Right ventricle myocardium superior (tissue), 1 donor: ENCODE measurements around the gene OR2L2. TPM values are rescaled to one million over a fixed set of nuclear protein-coding genes. Genes with fewer than 3 reads are reported as not detected.
"Not testable (repeated sequence)": the region's sequence is repeated elsewhere in the genome, so short reads cannot be mapped to it uniquely, and the experiment has no call there.

Experiments used
- ATAC-seq: fragments of 200-7000 bp; cut with Tn5 transposase; one replicate; pipeline ENCODE4 v1.9.1; 2020; ENCODE audit warnings: mild to moderate bottlenecking; ENCODE audit not compliant: poor library complexity
- DNase-seq: peaks from one replicate; pipeline ENCODE4 v3.0.0-alpha.2; 2020
- intact Hi-C: fragments of 100-400 bp; cut with DNase I; formaldehyde crosslinking; loops from one replicate; pipeline ENCODE4 v1.11.2; 2022
- long read RNA-seq: library from polyadenylated mRNA; unstranded; transcript quantifications from one replicate; pipeline ENCODE4 v2.0.0, GENCODE V29; 2021
- total RNA-seq: library from RNA; stranded (reverse); fragmentation: NEBNext Ultra II Directional; extraction: Animal tissue kit (Norgen Biotek cat#: 25700); gene quantifications from one replicate; pipeline ENCODE4 v1.2.1, GENCODE V29; 2021
- donor health status: DM: no; HTN: yes; CAD: no; lungs with severe emphysema.

The OR2L2 gene, protein sequence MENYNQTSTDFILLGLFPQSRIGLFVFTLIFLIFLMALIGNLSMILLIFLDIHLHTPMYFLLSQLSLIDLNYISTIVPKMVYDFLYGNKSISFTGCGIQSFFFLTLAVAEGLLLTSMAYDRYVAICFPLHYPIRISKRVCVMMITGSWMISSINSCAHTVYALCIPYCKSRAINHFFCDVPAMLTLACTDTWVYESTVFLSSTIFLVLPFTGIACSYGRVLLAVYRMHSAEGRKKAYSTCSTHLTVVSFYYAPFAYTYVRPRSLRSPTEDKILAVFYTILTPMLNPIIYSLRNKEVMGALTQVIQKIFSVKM
- not detected for total RNA-seq
- long read RNA-seq = 0 reads

DNA sequence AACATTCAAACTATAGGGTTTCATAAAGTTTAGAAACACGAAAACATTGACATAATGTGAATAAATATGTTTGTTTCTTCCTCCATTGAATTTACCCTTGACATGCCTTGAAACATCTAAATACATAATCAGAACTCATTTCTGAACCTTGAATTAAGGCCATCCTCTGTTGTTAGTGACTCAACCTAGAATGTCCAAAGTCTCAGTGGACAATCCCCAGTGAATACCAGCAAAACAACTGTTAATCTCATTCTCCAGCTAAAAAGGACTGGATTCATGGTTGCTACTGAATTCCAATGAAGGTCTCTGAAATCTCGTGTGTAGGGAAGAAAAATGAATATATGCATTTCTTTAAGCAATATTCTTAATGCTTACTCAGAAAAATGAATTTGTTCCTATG, at the start of gene OR2L2:
TSS of gene OR2L2 (plus strand) at position 301 of the 400 bp plus-strand sequence. CDS start 8,198 bp downstream, outside the sequence.
- ATAC-seq = no peak
- no peak for DNase-seq
- intact Hi-C loops = no loop called here

DNA sequence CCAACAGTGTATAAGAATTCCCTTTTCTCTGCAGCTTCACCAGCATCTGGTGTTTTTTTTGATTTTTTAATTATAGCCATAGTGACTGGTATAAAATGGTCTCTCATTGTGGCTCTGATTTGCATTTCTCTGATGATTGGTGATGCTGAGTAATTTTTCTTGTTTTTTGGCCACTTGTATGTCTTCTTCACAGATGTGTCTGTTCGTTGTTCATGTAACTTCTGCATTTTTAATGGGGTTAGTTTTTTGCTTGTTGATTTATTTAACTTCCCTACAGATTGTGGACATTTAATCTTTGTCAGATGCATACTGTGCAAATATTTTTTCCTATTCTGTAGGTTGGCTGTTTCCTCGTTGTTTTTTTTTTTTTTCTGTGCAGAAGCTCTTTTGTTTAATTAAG, 36.9 kb upstream of the OR2L2 start:
- DNase-seq = no peak
- ATAC-seq = no peak
- intact Hi-C loops = no loop called here

DNA sequence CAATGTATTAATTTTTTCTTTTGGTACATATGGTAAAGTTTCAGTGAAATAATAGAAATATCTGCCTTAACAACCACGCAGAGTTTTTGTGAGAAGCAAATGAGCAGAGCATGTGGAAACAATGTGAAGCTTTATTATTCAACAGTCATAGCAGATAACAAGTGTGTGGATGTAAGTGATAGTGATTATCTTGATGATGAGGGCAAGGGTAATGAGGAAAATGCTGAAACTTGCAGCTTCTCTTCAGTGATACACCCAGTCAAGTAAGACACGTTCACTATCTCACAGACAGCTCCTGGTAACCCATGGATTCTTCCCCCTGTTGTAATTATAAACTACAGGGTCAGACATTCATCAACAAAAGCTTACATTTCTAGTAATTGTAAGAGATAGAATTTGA, 31.1 kb upstream of the OR2L2 start:
- ATAC-seq (no peak), DNase-seq (no peak)
- intact Hi-C loops = no loop called here

DNA sequence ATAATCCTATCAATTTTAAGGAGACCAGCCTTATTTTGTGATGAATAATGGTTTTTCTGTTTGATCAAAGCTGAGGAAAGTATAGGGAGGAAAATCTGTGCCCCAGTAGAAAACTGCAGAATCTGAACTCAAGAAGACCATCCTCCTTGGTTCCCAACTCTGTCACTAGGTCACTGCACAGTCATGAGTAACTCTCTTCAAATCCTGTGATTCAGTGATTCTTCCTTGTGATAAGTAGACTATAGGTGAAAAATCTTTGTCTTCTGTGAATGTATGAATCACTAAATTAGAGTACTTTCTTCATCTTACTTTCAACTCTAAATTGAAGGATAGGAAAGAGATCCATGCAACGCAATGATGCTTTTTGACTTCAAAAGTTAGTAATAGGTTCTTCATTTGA, 29.7 kb upstream of the OR2L2 start:
- intact Hi-C loops = no loop called here
- DNase-seq = no peak
- ATAC-seq = no peak

DNA sequence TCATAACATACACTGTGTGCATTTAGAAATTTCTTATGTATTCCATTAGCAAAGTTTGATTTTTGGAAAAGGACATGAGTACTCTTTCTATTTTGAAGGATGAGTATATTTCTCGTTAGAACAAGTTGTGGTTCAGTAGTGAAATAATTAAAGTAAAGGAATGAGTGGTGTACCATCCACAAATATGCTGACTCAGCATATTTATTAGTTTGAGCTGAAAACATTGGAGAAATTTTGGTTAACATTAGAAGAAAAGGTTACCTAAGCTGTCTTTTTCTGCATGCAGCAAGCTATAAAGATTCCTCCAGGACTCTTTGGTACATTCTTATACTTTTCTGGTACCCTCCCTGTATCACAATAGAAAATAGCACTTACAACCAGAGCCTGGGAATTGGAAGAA, 22.1 kb upstream of the OR2L2 start:
- intact Hi-C loops = no loop called here
- no peak for DNase-seq
- ATAC-seq = no peak

DNA sequence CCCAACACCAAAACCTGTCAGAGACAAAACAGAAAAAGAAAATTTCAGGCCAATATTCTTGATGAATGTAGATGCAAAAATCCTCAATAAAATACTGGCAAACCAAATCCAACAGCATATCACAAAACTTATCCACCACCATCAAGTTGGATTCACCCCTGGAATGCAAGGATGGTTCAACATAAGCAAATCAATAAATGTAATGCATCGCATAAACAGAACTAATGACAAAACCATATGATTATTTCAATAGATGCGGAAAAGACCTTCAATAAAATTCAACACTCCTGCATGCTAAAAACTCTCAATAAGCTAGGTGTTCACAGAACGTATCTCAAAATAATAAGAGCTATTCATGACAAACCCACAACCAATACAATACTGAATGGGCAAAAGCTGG, 20.2 kb upstream of the OR2L2 start:
- intact Hi-C loops = no loop called here
- DNase-seq (no peak), ATAC-seq (no peak)

DNA sequence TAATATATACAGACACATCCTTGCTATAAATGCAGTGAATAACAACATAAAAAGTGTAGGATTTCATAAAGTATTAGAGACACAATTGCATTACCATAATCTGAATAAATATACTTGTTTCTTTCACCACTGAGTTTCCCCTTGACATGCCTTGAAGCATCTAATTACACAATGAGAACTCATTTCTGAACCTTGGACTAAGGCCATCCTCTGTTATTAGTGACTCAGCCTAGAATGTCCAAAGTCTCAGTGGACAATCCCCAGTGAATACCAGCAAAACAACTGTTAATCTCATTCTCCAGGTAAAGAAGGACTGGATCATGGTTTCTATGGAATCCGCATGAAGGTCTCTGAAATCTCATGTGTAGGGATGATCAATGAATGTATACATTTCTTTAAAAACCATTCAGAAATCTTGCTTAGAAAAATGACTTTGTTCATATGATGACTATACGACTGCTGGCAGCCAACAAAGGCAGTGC, 16.6 kb upstream of the OR2L2 start, which contains the start of gene OR2L5:
TSS of gene OR2L5 (plus strand) at position 432 of the 482 bp plus-strand sequence. CDS start 8,288 bp downstream, outside the sequence.
- DNase-seq (no peak), ATAC-seq (no peak)
- intact Hi-C loops = no loop called here

DNA sequence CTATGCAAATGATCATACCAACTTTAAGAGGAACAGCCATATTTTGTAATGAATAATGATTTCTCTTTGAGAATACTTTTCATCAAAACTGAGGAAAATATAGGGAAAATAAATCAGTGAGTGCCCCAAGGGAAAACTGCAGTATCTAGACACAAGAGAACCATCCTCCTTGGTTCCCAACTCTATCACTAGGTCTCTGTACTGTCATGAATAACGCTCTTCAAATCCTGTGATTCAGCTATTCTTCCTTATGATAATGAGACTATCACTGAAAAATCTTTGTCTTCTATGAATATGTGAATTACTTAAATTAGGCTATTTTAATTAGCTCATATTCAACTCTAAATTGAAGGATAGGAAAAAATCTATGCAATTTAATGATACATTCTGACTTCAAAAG, 14.1 kb upstream of the OR2L2 start:
- ATAC-seq = no peak
- intact Hi-C loops = no loop called here

DNA sequence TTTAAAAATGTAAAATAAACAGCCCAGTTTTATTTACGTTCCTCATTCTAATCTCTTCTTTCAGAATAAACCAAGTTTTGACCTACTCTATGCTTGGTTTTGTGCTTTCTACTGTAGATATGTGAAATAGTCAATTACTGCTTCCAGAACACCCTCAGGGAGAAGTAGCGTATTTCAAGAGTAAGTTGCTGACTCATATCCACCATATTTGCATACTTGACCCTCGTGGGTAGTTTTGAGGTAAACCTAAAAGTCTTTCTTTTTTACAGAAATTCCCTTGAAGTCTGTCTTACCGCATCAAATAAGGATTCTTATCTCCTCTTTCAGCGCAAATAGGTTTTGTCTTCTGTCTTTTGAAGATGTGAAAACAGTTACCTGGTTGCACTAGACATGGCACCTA, 15.3 kb downstream of the OR2L2 start:
- intact Hi-C loops = no loop called here
- ATAC-seq = no peak

More for the DNA sequence above, 14.1 kb upstream of the OR2L2 start:
- no peak for DNase-seq

DNA sequence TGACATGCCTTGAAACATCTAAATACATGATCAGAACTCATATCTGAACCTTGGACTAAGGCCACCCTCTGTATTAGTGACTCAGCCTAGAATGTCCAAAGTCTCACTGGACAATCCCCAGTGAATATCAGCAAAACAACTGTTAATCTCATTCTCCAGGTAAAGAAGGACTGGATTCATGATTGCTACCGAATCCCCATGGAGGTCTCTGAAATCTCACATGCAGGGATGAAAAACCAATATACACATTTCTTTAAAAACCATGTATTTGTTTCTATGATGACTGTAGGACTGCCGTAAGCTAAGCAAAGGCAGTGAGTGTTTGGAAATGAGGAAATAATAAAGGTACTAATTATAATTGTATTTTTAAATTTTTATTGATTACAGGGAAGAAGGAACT, 16.7 kb downstream of the OR2L2 start, which contains the start of gene OR2L3:
TSS of gene OR2L3 (plus strand) at position 301 of the 400 bp plus-strand sequence. CDS start 13,846 bp downstream, outside the sequence.
- DNase-seq (no peak), ATAC-seq (no peak)
- intact Hi-C loops = no loop called here

More for the DNA sequence above, 15.3 kb downstream of the OR2L2 start:
- DNase-seq = no peak

DNA sequence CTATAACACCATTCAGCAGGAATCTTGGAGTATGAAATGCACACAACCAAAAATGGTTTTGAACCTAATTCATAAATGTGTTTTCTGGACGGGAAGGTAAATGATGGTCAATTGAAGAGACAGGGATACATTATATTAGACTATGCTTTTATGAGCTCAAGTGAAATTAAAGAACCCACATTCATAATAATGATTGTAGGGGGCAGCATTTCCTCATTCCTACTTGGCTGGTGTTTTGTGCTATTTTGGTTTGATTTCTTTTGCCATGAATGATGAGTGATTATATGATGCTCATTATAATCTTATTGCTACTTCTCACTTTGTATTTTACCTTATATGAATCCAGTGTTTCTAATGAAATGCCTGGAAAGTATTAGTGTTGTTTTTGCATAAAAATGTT, 17.1 kb downstream of the OR2L2 start:
- ATAC-seq (no peak), DNase-seq (no peak)
- intact Hi-C loops = no loop called here

DNA sequence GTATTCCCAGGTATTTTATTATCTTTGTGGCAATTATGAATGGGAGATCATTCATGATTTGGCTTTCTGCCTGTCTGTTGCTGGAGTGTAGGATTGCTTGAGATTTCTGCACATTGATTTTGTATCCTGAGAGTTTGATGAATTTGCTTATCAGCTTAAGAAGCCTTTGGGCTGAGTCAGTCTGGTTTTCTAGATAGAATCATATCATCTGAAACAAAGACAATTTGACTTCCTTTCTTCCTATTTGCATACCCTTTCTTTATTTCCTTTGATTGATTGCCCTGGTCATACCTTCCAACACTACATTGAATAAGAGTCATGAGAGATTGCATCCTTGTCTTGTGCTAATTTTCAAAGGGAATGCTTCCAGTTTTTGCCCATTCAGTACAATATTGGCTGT, 24.8 kb downstream of the OR2L2 start:
- ATAC-seq (no peak), DNase-seq (no peak)
- intact Hi-C loops = no loop called here

DNA sequence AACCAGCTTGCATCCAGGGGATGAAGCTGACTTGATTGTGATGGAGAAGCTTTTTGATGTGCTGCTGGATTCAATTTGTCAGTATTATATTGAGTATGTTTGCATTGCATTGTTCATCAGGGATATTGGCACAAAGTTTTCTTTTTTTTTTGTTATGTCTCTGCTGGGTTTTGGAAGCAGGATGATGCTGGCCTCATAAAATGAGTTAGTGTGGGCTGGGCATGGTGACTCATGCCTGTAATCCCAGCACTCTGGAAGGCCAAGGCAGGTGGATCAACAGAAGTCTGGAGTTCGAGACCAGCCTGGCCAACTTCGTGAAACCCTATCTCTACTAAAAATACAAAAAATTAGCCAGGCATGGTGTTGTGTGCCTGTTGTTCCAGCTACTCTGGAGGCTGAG, 25.4 kb downstream of the OR2L2 start:
- DNase-seq (no peak), ATAC-seq (no peak)
- intact Hi-C loops = no loop called here

DNA sequence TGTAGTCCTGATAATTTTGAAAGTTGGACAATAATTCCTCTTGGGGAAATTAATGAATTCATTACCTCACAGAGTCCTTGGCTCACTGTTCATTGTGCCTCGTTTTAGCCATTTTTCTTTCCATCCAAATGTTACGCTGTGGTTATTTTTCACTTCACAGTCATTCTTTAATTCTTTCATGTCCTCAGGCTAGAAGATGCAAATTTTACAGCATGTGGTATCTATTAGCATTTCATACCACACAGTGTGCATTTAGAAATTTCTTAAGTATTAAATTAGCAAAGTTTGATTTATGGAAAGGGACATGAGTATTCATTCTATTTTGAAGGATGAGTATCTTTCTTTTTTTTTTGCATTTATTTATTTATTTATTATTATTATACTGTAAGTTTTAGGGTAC, 35.2 kb downstream of the OR2L2 start:
- DNase-seq = no peak
- no peak for ATAC-seq
- intact Hi-C loops = no loop called here

DNA sequence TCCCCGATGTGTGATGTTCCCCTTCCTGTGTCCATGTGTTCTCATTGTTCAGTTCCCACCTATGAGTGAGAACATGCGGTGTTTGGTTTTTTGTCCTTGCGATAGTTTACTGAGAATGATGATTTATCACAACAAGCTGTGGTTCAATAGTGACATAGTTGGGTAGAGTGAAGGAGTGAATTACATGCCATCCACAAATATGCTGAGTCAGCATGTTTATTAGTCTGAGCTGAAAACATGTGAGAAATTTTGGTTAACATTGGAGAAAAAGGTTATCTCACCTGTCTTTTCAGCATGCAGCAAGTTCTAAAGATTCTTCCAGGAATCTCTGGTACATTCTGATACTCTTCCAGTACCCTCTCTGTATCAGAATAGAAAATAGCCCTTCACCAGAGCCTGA, 35.7 kb downstream of the OR2L2 start:
- DNase-seq = no peak
- no peak for ATAC-seq
- intact Hi-C loops = no loop called here

DNA sequence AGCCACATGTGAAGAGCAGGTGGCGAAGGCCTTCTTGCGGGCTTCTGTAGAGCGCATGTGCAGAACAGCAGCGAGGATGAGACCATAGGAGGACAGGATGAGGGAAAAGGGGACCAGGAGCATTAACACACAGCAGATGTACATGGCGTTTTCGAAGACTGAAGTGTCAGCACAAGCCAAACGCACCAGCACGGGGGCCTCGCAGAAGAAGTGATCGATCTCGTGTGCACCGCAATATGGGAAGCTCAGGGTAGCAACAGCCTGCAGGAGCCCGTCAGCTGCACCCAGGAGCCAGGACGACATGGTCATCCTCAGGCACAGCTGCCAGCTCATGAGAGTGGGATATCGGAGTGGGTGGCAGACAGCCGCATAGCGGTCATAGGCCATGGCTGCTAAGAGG, 54.0 kb downstream of the OR2L2 start:
- intact Hi-C loops, ATAC-seq, DNase-seq: not testable (repeated sequence)

Other genes with a start within 250 kb of the OR2L2 start
- gene OR14A16, start 206.0 kb upstream of the OR2L2 start, total RNA-seq = not detected
- gene OR11L1, start 188.2 kb upstream of the OR2L2 start, total RNA-seq = not detected
- gene TRIM58, start 172.9 kb upstream of the OR2L2 start, total RNA-seq = 0.13 TPM
- not detected for gene OR2W3, start 134.5 kb upstream of the OR2L2 start, total RNA-seq
- gene OR2T8, start 109.8 kb upstream of the OR2L2 start, total RNA-seq = not detected
- not detected for gene OR2AJ1, start 105.2 kb upstream of the OR2L2 start, total RNA-seq
- not detected for gene OR2L8, start 81.2 kb upstream of the OR2L2 start, total RNA-seq
- gene OR2AK2, start 64.8 kb upstream of the OR2L2 start, total RNA-seq = not detected
- gene OR2L5, start 16.4 kb upstream of the OR2L2 start, total RNA-seq = not detected
- not detected for gene OR2L3, start 16.8 kb downstream of the OR2L2 start, total RNA-seq
- not detected for gene OR2L13, start 65.1 kb downstream of the OR2L2 start, total RNA-seq
- not detected for gene OR2M5, start 115.1 kb downstream of the OR2L2 start, total RNA-seq
- gene OR2M2, start 144.8 kb downstream of the OR2L2 start, total RNA-seq = not detected
- gene OR2M3, start 167.2 kb downstream of the OR2L2 start, total RNA-seq = not detected
- not detected for gene OR2M4, start 201.3 kb downstream of the OR2L2 start, total RNA-seq
- not detected for gene OR2T33, start 247.9 kb downstream of the OR2L2 start, total RNA-seq